Motor neuron (in vitro differentiated cells): Measurements from ENCODE around the gene OR4B1. TPM values are rescaled to one million over a fixed set of nuclear protein-coding genes. Genes with fewer than 3 reads are reported as not detected.

Experiments used
- ATAC-seq, 8 experiments: fragments of 200-7000 bp; cut with Tn5 transposase; replicated peaks in 6 of 8; 2 replicates each; pipeline ENCODE4 v1.8.0; 2021; ENCODE audit warnings: mild to moderate bottlenecking in 8 of 8, moderate library complexity in 8 of 8
- H3K27ac ChIP-seq, 2 donors: fragments of 250-450 bp; sonication (Bioruptor Pico); 2 replicates each; pipeline ENCODE4 v1.9.0; 2021; ENCODE audit warnings: antibody characterized with exemption in 2 of 2, mild to moderate bottlenecking in 2 of 2, moderate library complexity in 1 of 2
- H3K4me1 ChIP-seq, 2 donors: fragments of 250-450 bp; sonication (Bioruptor Pico); replicated peaks in 1 of 2; 2 replicates each; pipeline ENCODE4 v1.6.1; 2021; ENCODE audit warnings: antibody characterized with exemption in 2 of 2, mild to moderate bottlenecking in 2 of 2, moderate library complexity in 1 of 2
- H3K4me3 ChIP-seq, 5 donors: fragments of 250-450 bp; sonication (Bioruptor Pico); 2 replicates each; pipeline ENCODE4 v1.9.0; 2021; ENCODE audit warnings: antibody characterized with exemption in 5 of 5, mild to moderate bottlenecking in 5 of 5, moderate library complexity in 4 of 5
- WGBS, 10 experiments: fragments of 450-650 bp; shearing (Covaris generic); methylation state at CpG; one replicate each; pipeline ENCODE4 v1.0.0; 2022; 5-methylcytosine and 5-hydroxymethylcytosine counted together
- in situ Hi-C, 9 experiments: fragments of 400-800 bp; cut with MboI; loops; one replicate each; pipeline ENCODE4 v1.15.0; 2021; ENCODE audit warnings: low sequenced_read_pairs in 9 of 9, low pct_unique_long_range_greater_than_20kb in 2 of 9; ENCODE audit not compliant: unreplicated experiment in 9 of 9
- total RNA-seq, 8 experiments: library from RNA; unstranded; fragments of 300-600 nt; gene quantifications; 2 replicates each; pipeline versions ENCODE4 v1.2.3 to v1.2.4, GENCODE V29; 2022

OR4B1 gene, protein sequence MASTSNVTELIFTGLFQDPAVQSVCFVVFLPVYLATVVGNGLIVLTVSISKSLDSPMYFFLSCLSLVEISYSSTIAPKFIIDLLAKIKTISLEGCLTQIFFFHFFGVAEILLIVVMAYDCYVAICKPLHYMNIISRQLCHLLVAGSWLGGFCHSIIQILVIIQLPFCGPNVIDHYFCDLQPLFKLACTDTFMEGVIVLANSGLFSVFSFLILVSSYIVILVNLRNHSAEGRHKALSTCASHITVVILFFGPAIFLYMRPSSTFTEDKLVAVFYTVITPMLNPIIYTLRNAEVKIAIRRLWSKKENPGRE
- under 1 TPM in 2 of 8 experiments, not detected in 6; 0.21 to 0.66 TPM for total RNA-seq

DNA sequence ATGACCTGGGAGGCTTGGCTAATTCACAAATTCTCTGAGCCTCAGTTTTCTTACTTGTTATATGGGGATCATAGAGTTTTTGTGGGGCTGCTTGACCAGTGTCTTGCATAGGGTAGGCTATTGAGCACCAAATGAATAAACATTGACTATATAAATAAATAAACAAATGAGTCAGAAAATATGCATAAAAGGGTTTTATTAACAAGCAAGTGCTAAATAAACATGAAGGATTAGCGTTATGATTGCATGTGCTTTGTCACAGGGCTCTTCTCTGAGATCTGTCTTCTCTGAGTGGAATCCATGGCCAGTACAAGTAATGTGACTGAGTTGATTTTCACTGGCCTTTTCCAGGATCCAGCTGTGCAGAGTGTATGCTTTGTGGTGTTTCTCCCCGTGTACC lies at the start of gene OR4B1:
TSS of gene OR4B1 (plus strand) at position 301 of the 400 bp plus-strand sequence. CDS start at position 301, 0 bp downstream.
- in situ Hi-C loops, result no loop called here
- H3K4me3 ChIP-seq, result no peak within 1 kb of the TSS
- 0 to 100% (median 59%) methylated on average over 1 to 2 of the region's 2 CpGs for WGBS, 10 experiments
- no peak for ATAC-seq
- no peak within 1 kb of the TSS for H3K27ac ChIP-seq
- H3K4me1 ChIP-seq, result no peaks in the 10 kb centered on the region

DNA sequence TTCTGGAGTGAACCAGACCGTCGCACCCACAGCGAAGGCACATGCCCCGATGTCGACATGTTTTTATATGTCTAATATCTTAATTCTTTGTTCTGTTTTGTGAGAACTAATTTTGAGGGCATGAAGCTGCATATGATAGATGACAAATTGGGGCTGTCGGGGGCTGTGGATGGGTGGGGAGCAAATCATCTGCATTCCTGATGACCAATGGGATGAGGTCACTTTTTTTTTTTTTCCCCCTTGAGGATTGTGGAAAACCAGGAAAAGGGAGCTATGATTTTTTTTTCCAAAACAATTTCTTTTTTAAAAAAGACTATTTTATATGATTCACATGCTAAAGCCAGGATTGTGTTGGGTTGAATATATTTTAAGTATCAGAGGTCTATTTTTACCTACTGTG lies 49.2 kb upstream of the OR4B1 start:
- no peak overlapping the region for H3K4me3 ChIP-seq
- H3K27ac ChIP-seq, result no peak overlapping the region
- ATAC-seq, result no peak
- in situ Hi-C loops, result no loop called here
- peaks cover 37 to 43% of the 10 kb centered on the region in 2 donors for H3K4me1 ChIP-seq
- 71 to 100% (median 98%) methylated on average over 1 to 6 of the region's 6 CpGs; no CpG with 5 or more reads in 3 of the 10 experiments for WGBS, 10 experiments

DNA sequence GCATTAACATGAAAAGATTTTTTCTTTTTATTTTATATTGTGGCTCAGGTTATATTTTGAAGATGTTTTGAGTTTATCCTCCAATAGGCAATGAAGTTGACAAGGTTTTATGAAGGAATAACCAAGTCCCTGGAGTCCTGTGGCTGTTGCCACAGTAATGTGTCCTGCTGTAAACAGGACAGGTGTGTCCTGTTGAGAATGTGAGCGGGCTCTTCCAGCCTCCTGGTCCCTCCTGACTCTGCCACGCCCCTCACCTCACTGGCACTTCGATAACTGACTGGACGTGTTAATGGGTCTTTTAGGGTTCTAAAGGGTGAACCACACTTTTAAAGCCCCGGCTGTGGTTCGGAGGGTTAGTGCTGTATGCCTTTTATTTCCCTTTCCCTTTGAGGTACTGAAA lies 47.8 kb upstream of the OR4B1 start:
- 72 to 100% (median 80%) methylated on average over 2 to 6 of the region's 6 CpGs; no CpG with 5 or more reads in 2 of the 10 experiments for WGBS, 10 experiments
- Histone ChIP-seq H3K4me3 (no peak overlapping the region), H3K27ac (peak overlapping the region in 1 of 2 donors; percentile 65), H3K4me1 (peaks cover 23 to 36% of the 10 kb centered on the region in 2 donors)
- no peak for ATAC-seq
- in situ Hi-C loops, result no loop called here

DNA sequence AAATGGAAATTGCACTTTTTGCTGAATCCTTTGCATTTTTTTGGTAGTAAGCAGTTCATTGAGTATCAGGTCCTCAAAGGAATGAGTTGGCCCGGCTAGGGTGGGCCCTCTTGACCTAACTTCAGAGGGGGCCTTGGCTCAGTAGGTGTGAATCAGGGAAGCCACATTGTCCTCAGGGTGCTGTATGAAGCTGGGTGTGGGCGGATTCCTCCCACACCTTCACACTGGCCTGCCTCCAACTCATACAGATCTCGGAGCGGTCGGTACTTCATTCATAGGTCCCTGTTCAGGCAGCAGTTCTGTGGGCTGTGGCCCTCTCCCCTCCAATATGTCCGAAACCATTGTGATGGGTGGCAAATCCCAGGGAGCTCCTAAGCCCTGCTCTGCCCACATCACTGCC lies 47.4 kb upstream of the OR4B1 start:
- peak in 4 of 8 experiments; percentile 22 to 34 (median 28) for ATAC-seq
- in situ Hi-C loops, result no loop called here
- H3K4me1 ChIP-seq, result peaks cover 22 to 34% of the 10 kb centered on the region in 2 donors
- H3K27ac ChIP-seq, result peak overlapping the region; percentile 43 to 65
- no peak overlapping the region for H3K4me3 ChIP-seq
- WGBS, 10 experiments, result 33 to 96% (median 80%) methylated on average over 1 to 4 of the region's 6 CpGs; no CpG with 5 or more reads in 7 of the 10 experiments

DNA sequence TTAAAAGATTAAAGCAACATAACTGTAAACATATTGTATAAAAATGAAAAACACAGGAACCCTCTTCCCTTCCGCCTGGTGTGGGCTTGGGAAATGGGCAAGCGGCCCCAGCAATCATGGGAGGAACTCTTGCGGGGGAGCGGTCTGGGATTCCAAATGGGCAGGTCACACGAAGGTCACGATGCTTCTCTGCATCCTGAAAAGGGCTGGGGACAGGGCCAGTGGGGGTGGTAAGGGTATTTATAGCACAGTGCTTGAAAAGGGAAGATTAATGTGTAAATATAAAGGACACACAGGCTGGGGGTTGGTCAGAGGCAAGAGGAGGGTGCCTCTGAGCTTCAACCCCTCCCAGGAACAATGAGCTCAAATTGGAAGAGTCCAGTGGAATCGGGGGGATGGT lies 46.9 kb upstream of the OR4B1 start:
- in situ Hi-C loops, result no loop called here
- H3K4me3 ChIP-seq, result no peak overlapping the region
- peaks cover 22 to 34% of the 10 kb centered on the region in 2 donors for H3K4me1 ChIP-seq
- WGBS, 10 experiments, result 8 to 100% (median 55%) methylated on average over 3 to 6 of the region's 7 CpGs; no CpG with 5 or more reads in 4 of the 10 experiments
- H3K27ac ChIP-seq, result peak overlapping the region; percentile 76 to 84
- peak in 6 of 8 experiments; percentile 53 to 94 (median 92) for ATAC-seq

DNA sequence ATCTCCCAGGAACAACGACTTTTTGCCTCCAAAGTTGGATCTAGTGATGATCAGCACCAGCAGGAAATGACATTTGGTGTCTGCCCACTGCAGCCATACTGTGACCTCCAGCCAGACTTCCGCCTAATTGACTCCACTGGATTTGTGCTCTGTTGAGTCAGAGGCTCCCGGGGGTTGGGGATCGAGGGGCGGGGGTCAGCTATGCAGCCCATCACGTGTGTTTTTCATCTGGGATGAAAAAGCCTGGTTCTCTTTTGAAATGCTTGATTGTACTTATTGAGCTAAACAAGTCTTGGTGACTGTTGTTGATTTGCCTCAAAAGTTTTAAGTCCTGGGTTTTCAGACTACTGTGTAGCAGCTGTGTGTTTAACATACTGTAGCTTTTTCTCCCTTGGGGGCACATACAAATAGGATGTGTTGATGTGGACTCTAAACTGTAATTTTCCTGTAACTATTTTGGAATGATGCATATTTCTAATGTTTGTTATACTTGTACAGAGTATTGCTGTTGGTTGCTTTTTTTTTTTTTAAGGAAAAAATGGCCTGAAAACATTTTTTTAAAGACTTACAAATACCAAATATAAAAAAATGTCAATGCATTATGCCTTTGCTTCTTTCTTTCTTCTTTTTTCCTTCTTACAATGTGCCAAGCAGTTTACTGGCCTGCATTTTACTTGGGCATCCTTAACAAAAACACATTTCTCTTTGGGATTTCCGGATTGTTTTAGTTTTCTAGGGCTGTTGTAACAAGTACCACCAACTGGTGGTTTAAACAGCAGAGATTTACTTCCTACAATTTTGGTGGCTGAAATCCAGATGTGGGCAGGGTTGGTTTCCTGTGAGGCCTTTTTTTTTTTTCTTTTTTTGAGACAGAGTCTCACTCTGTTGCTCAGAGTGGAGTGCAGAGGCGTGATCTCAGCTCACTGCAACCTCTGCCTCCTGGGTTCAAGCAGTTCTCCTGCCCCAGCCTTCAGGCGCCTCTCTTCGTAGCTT lies 46.1 kb upstream of the OR4B1 start:
- WGBS, 10 experiments, result 0 to 33% (median 12%) methylated on average over 1 to 5 of the region's 10 CpGs; no CpG with 5 or more reads in 3 of the 10 experiments
- Histone ChIP-seq H3K4me1 (peaks cover 22 to 34% of the 10 kb centered on the region in 2 donors), H3K27ac (peak overlapping the region; percentile 76 to 84), H3K4me3 (no peak overlapping the region)
- ATAC-seq, result peak; percentile 34 to 78 (median 62)
- in situ Hi-C loops, result no loop called here

DNA sequence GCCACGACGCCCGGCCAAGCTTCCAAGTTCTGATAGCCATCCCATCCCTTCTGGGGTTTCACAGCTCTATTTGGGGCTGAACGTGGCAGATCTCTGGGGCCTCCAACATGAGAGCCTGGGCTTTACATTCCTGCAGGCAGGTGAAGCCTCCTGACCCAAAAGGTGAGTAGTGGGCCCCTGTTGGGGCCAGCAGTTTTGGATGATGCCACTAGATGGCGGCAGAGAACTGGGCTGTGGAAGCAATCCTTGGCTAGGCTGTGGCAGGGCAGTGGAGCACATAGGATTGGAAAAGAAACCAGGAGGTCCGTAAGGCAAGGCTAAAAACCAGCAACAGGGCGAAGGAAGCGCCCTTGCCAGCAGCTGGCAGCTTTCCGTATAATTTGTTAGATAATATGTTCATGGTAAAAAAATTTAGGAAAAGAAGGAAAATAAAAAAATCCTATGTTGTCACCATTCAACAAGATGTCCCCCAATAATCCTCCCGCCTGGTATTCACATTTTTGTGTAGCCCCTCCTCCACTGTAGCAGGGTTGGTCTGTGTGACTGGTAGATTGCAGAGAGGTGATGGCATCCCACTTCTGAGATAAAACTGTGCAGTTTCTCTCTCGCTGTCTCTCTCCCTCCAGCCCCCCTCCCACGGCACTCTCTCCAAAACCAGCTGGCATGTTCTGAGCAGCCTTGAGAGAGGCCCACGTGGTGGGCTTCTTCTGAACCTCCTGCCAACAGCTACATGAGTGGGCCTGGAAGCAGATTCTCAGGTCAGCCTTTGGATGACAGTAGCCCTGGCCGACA lies 43.6 kb upstream of the OR4B1 start:
- no peak overlapping the region for H3K4me3 ChIP-seq
- peaks cover 22 to 34% of the 10 kb centered on the region in 2 donors for H3K4me1 ChIP-seq
- WGBS, 10 experiments, result 0 to 93% (median 55%) methylated on average over 1 to 10 of the region's 14 CpGs
- in situ Hi-C loops, result no loop called here
- no peak overlapping the region for H3K27ac ChIP-seq
- peak in 7 of 8 experiments; percentile 27 to 92 (median 51) for ATAC-seq

DNA sequence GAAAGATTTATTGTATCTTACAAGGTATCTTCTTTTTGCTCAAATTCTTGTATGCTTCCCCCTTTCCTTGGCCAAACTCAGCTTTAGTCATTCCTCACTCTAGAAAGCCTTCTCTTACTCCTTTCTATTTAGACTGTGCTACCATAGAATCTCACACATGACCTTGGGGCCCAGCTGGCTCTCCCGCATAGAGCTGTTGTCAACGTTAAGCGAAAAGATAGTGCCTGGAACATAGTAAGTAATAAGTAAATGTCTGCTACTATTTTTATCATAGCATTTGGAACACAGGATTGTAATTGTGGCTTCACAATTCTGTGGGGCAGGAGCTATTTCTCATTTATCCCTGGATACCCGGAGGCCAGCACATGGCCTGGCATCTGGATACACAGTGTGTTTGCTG lies 38.9 kb upstream of the OR4B1 start:
- Histone ChIP-seq H3K4me1 (peaks cover 0 to 7% of the 10 kb centered on the region in 2 donors), H3K4me3 (no peak overlapping the region), H3K27ac (no peak overlapping the region)
- WGBS, 10 experiments, result 81 to 100% (median 96%) methylated on average over 2 to 4 of the region's 4 CpGs; no CpG with 5 or more reads in 4 of the 10 experiments
- in situ Hi-C loops, result no loop called here
- ATAC-seq, result no peak

DNA sequence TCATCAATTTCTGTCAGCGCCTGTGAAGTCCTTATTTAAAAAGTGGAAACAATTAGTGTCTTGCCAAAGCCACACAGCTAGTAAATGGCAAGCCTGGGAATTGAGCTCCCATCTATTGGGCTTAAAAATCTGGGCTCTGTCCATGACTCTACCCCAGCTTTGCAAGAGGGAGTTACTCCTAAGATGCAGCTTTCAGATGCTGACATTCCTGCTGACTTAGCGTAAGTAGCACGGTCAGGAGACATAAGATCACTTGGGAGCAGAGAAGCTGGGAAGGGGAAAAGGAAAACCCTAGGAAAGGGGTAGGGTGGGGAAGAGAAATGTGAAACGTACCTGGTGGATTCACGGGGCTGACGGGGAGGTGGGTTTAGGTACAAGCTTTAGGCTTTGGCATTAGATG lies 36.0 kb upstream of the OR4B1 start:
- 20 to 100% (median 50%) methylated on average over 1 to 3 of the region's 6 CpGs; no CpG with 5 or more reads in 4 of the 10 experiments for WGBS, 10 experiments
- no peak overlapping the region for H3K4me3 ChIP-seq
- no peak overlapping the region for H3K27ac ChIP-seq
- no peak for ATAC-seq
- in situ Hi-C loops, result no loop called here
- no peaks in the 10 kb centered on the region for H3K4me1 ChIP-seq

DNA sequence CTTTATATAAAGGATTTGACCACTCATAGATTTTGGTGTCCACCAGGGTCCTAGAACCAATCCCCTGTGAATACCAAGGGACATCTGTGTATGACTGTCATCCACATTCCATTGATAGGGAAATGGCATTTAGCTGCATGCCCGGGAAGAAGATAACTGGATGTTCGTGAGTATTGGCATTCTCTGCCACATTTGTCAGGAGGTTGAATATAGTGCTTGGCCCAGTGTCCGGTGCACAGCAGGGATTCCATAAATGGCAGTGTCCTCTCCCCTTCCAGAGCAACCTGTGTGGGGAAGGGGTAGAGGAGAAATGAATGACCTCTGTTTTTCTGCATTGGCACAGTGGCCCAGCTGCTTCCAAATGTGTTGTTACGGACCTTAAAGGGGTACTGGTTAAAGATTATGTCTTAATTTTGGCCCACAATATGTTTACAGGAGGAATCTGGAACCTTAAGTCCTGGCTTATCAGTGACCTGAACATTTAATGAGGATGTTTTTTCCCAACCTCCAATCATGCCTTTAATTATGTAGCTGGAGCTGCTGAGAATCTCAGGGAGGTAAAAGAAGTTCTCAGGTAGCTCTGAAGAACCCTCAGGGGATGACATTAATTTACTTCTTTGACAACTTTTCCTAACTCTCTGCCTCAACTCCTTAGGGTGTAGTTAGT lies 33.6 kb upstream of the OR4B1 start:
- in situ Hi-C loops, result no loop called here
- no peaks in the 10 kb centered on the region for H3K4me1 ChIP-seq
- 19 to 95% (median 53%) methylated on average over 1 to 4 of the region's 4 CpGs; no CpG with 5 or more reads in 1 of the 10 experiments for WGBS, 10 experiments
- H3K27ac ChIP-seq, result no peak overlapping the region
- no peak for ATAC-seq
- no peak overlapping the region for H3K4me3 ChIP-seq

DNA sequence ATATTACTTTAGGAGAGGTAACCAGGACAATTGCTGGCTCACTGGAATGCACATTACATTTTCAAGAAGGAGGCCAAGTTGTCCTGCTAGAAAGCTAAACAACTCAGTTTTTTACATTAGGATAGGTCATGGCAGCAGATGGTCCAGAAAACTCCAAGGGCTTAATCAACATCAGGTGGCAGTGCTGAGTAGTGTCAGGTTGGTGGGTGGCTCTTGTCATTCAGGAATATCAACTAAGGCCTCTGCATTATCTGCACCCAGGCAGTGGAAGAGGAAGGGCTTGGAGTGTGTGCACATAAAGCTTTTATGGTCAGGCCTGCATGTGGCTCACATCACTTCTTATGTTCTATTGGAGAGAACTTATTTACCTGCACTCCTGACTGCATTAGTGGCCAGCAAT lies 32.2 kb upstream of the OR4B1 start:
- Histone ChIP-seq H3K4me1 (no peaks in the 10 kb centered on the region), H3K4me3 (no peak overlapping the region), H3K27ac (no peak overlapping the region)
- in situ Hi-C loops, result no loop called here
- no peak for ATAC-seq
